Neural cell (in vitro differentiated cells): ENCODE results near the gene INHBC.

ENCODE experiments used
- EZH2 ChIP-seq: fragments of 200-600, 300-800 bp; shearing (Covaris generic), sonication (generic); IDR thresholded peaks from 2 replicates; pipeline ENCODE4 v1.6.1; 2014; ENCODE audit warnings: antibody characterized with exemption, low read length, borderline replicate concordance, mild to moderate bottlenecking; ENCODE audit not compliant: insufficient read depth, poor library complexity, severe bottlenecking
- POLR2AphosphoS5 ChIP-seq: IDR thresholded peaks from 2 replicates; pipeline ENCODE4 v1.6.1; 2012
- RAD21 ChIP-seq: fragments of 450-650 bp; conservative IDR thresholded peaks from 2 replicates; pipeline ENCODE4 v1.6.1; 2014; ENCODE audit warnings: antibody characterized with exemption, mild to moderate bottlenecking, moderate library complexity
- TF ChIP-seq, protein P1 (sequence below): fragments of 450-650 bp; IDR thresholded peaks from 2 replicates; pipeline ENCODE4 v1.5.1; 2014; ENCODE audit warnings: antibody characterized with exemption, mild to moderate bottlenecking, moderate library complexity; ENCODE audit not compliant: poor library complexity, severe bottlenecking
- TF ChIP-seq, protein P2 (sequence below): IDR thresholded peaks from 2 replicates; pipeline ENCODE4 v1.6.1; 2012; ENCODE audit warnings: borderline replicate concordance

DNA sequence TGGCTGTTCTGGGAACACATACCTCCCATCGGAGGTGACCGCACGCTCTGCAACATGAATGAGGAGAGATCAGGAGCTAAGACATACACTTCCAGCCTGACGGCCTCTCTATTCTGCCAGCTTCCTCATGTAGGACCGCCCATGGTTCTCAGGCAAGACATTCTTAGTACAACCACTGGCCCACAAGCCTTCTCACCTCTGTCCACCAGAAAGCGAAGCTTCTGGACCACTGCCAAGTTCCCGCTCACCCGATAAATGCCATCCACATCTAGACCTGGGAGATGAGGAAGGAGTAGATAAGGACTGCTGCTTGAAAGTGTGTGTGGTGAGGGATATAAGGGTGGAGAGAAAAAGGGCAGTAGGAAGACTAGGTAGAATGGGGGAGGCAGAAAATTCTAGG, 39.8 kb downstream of the INHBC start:
- TF ChIP-seq EZH2 (no peak), RAD21 (no peak), POLR2AphosphoS5 (no peak)
- TF ChIP-seq, protein P1, sequence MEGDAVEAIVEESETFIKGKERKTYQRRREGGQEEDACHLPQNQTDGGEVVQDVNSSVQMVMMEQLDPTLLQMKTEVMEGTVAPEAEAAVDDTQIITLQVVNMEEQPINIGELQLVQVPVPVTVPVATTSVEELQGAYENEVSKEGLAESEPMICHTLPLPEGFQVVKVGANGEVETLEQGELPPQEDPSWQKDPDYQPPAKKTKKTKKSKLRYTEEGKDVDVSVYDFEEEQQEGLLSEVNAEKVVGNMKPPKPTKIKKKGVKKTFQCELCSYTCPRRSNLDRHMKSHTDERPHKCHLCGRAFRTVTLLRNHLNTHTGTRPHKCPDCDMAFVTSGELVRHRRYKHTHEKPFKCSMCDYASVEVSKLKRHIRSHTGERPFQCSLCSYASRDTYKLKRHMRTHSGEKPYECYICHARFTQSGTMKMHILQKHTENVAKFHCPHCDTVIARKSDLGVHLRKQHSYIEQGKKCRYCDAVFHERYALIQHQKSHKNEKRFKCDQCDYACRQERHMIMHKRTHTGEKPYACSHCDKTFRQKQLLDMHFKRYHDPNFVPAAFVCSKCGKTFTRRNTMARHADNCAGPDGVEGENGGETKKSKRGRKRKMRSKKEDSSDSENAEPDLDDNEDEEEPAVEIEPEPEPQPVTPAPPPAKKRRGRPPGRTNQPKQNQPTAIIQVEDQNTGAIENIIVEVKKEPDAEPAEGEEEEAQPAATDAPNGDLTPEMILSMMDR: no peak
- TF ChIP-seq, protein P2, sequence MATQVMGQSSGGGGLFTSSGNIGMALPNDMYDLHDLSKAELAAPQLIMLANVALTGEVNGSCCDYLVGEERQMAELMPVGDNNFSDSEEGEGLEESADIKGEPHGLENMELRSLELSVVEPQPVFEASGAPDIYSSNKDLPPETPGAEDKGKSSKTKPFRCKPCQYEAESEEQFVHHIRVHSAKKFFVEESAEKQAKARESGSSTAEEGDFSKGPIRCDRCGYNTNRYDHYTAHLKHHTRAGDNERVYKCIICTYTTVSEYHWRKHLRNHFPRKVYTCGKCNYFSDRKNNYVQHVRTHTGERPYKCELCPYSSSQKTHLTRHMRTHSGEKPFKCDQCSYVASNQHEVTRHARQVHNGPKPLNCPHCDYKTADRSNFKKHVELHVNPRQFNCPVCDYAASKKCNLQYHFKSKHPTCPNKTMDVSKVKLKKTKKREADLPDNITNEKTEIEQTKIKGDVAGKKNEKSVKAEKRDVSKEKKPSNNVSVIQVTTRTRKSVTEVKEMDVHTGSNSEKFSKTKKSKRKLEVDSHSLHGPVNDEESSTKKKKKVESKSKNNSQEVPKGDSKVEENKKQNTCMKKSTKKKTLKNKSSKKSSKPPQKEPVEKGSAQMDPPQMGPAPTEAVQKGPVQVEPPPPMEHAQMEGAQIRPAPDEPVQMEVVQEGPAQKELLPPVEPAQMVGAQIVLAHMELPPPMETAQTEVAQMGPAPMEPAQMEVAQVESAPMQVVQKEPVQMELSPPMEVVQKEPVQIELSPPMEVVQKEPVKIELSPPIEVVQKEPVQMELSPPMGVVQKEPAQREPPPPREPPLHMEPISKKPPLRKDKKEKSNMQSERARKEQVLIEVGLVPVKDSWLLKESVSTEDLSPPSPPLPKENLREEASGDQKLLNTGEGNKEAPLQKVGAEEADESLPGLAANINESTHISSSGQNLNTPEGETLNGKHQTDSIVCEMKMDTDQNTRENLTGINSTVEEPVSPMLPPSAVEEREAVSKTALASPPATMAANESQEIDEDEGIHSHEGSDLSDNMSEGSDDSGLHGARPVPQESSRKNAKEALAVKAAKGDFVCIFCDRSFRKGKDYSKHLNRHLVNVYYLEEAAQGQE: no peak
